ENCODE measurements around the gene KIF18A. TPM values are rescaled to one million over a fixed set of nuclear protein-coding genes. Genes with fewer than 3 reads are reported as not detected.
"Not testable (repeated sequence)": the region's sequence is repeated elsewhere in the genome, so short reads cannot be mapped to it uniquely, and the experiment has no call there.

KIF18A gene
- total RNA-seq, 2 donors from 2014 or later = 5.3 to 8.9 TPM

- no peak overlapping the region for H3K27ac Mint-ChIP-seq
- H3K4me3 Mint-ChIP-seq = no peak overlapping the region
- no peak for ATAC-seq
- H3K9me3 ChIP-seq (ENCODE audit: control insufficient read depth, low read length, poor library complexity, severe bottlenecking) = no peaks in the 10 kb centered on the region
- H3K4me1 Mint-ChIP-seq = peaks cover 12% of the 10 kb centered on the region
- H3K27me3 Mint-ChIP-seq = no peaks in the 10 kb centered on the region
- DNase-seq = no peak
- H3K36me3 Mint-ChIP-seq (ENCODE audit: low read depth) = peaks cover 11% of the 10 kb centered on the region
These were observed 15.2 kb upstream of the KIF18A start for GRCh38 chr11:28123151-28123581.

GRCh38 chr11:28117712-28118111, 9.8 kb upstream of the KIF18A start:
- peaks cover 4% of the 10 kb centered on the region for H3K36me3 Mint-ChIP-seq (ENCODE audit: low read depth)
- ATAC-seq = no peak
- no peaks in the 10 kb centered on the region for H3K27me3 Mint-ChIP-seq
- no peak for DNase-seq
- H3K27ac Mint-ChIP-seq = no peak overlapping the region
- H3K4me3 Mint-ChIP-seq = no peak overlapping the region
- H3K9me3 ChIP-seq (ENCODE audit: control insufficient read depth, low read length, poor library complexity, severe bottlenecking) = no peaks in the 10 kb centered on the region
- peaks cover 13% of the 10 kb centered on the region for H3K4me1 Mint-ChIP-seq

- Mint-ChIP-seq H3K4me1 (peaks cover 22% of the 10 kb centered on the region), H3K36me3 (ENCODE audit: low read depth) (peaks cover 4% of the 10 kb centered on the region), H3K4me3 (no peak overlapping the region), H3K27ac (peak overlapping the region; percentile 14), H3K27me3 (no peaks in the 10 kb centered on the region)
- no peak for DNase-seq
- H3K9me3 ChIP-seq (ENCODE audit: control insufficient read depth, low read length, poor library complexity, severe bottlenecking) = no peaks in the 10 kb centered on the region
- no peak for ATAC-seq
These were observed 6.8 kb upstream of the KIF18A start for GRCh38 chr11:28114731-28115130.

GRCh38 chr11:28114116-28114515, 6.2 kb upstream of the KIF18A start:
- Mint-ChIP-seq H3K4me1 (peaks cover 27% of the 10 kb centered on the region), H3K27me3 (no peaks in the 10 kb centered on the region), H3K27ac (no peak overlapping the region), H3K36me3 (ENCODE audit: low read depth) (peaks cover 4% of the 10 kb centered on the region), H3K4me3 (no peak overlapping the region)
- H3K9me3 ChIP-seq (ENCODE audit: control insufficient read depth, low read length, poor library complexity, severe bottlenecking) = no peaks in the 10 kb centered on the region
- ATAC-seq (no peak), DNase-seq (no peak)

GRCh38 chr11:28110821-28111200, 2.9 kb upstream of the KIF18A start:
- no peaks in the 10 kb centered on the region for H3K9me3 ChIP-seq (ENCODE audit: control insufficient read depth, low read length, poor library complexity, severe bottlenecking)
- DNase-seq = no peak
- Mint-ChIP-seq H3K4me1 (peaks cover 37% of the 10 kb centered on the region), H3K4me3 (peak overlapping the region; percentile 99), H3K27ac (peak overlapping the region; percentile 99), H3K36me3 (ENCODE audit: low read depth) (peaks cover 7% of the 10 kb centered on the region), H3K27me3 (no peaks in the 10 kb centered on the region)
- no peak for ATAC-seq

DNA sequence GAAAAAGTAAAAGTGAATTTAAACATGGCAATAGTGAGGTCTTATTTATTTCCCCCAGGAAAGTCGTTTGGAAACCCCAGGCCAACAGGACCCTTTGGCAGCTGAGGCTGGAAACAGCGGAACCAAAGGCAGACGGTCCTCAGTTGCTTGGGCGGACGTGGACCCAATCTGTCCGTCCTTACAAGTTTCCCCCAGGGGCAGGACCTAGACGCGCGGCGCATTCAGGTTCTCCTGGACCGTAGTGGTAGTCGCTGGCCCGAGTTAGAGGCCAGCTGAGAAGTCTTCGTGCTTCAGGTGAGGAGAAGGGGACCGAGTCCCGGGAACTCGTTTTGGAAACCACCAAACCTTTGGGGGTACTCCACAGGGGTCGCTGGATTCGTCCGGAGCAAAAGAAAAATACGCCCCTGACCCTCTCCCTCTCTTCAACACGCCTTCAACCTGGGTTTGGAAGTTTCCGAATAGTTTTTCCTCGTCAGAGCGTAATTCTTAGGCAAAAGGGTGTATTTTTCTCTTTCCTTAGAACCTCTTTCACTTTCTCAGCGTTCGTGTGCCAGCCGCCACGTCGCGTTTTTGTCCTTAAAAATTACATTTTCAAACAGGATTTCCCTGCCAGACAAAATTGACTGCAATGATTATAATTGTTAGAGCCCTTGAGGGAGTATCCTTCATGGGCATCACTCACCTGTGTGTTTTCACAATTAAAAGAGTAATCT, 2.3 kb upstream of the KIF18A start:
- no peaks in the 10 kb centered on the region for H3K27me3 Mint-ChIP-seq
- peaks cover 7% of the 10 kb centered on the region for H3K36me3 Mint-ChIP-seq (ENCODE audit: low read depth)
- H3K4me1 Mint-ChIP-seq = peaks cover 35% of the 10 kb centered on the region
- peak overlapping the region; percentile 99 for H3K27ac Mint-ChIP-seq
- ATAC-seq (peak; percentile 26), DNase-seq (peak; percentile 17 to 39 (median 29))
- H3K9me3 ChIP-seq (ENCODE audit: control insufficient read depth, low read length, poor library complexity, severe bottlenecking) = no peaks in the 10 kb centered on the region
- peak overlapping the region; percentile 99 for H3K4me3 Mint-ChIP-seq

GRCh38 chr11:28108958-28109357, 1.0 kb upstream of the KIF18A start:
- H3K4me3 Mint-ChIP-seq = peak overlapping the region; percentile 99
- no peaks in the 10 kb centered on the region for H3K27me3 Mint-ChIP-seq
- no peaks in the 10 kb centered on the region for H3K9me3 ChIP-seq (ENCODE audit: control insufficient read depth, low read length, poor library complexity, severe bottlenecking)
- ATAC-seq (no peak), DNase-seq (no peak)
- peaks cover 7% of the 10 kb centered on the region for H3K36me3 Mint-ChIP-seq (ENCODE audit: low read depth)
- peaks cover 38% of the 10 kb centered on the region for H3K4me1 Mint-ChIP-seq
- peak overlapping the region; percentile 99 for H3K27ac Mint-ChIP-seq

DNA sequence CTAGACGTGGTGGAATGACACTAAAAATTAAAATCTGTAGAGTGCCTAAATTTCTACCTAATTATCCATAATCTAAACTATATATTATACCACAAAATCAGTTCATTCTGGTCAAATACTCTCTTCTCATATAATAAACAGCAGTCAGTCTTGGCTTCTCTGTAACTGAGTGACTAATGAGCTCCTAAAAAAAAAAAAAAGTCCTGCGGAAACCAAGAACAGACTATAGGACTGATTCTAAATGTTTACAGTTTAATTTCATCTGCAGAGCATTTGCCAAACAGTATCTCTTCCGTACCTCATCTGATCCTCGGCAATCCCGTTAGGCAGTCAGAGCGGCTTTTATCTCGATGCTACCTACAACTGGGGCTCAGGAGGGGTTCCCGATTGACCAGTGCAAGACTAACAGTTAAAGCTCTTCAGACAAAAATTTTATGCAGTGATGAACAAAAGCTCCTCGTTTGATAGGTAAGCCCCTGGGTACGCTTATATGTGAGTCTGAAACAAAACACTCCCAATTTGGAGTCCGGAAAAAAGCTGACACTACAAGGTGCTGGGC, 686 bp downstream of the KIF18A start:
- Mint-ChIP-seq H3K4me3 (peak overlapping the region; percentile 99), H3K27me3 (no peaks in the 10 kb centered on the region), H3K36me3 (ENCODE audit: low read depth) (peaks cover 7% of the 10 kb centered on the region), H3K4me1 (peaks cover 35% of the 10 kb centered on the region), H3K27ac (peak overlapping the region; percentile 99)
- peak; percentile 5 for ATAC-seq
- DNase-seq = no peak
- no peaks in the 10 kb centered on the region for H3K9me3 ChIP-seq (ENCODE audit: control insufficient read depth, low read length, poor library complexity, severe bottlenecking)

DNA sequence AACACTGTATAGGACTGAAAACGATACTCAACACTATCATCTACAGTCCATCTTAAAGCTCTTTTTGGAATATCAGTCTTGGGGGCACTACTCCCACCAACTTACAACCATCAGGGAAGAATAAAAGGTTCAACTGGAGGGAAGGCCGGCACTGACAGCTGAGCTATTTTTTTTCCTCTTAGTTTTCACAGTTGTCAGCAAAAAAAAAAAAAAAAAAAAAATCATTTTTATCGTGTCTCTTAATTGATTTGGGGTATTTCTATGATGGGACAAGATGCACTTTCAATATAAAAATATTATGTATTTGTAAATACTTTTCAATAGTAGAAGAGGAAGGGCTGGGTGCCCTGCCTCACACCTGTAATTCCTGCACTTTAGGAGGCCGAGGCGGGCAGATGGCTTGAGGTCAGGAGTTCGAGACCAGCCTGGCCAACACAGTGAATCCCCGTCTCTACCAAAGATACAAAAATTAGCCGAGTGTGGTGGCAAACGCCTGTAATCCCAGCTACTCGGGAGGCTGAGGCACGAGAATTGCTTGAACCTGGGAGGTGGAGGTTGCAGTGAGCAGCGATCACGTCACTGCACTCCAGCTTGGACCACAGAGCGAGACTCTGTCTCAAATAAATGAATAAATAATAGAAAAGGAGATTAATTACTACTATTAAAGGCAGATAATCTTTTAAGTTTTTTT, 1.5 kb downstream of the KIF18A start:
- no peaks in the 10 kb centered on the region for H3K9me3 ChIP-seq (ENCODE audit: control insufficient read depth, low read length, poor library complexity, severe bottlenecking)
- Mint-ChIP-seq H3K27ac (peak overlapping the region; percentile 99), H3K4me1 (peaks cover 32% of the 10 kb centered on the region), H3K4me3 (peak overlapping the region; percentile 41), H3K27me3 (no peaks in the 10 kb centered on the region), H3K36me3 (ENCODE audit: low read depth) (peaks cover 7% of the 10 kb centered on the region)
- DNase-seq (no peak), ATAC-seq (no peak)

DNA sequence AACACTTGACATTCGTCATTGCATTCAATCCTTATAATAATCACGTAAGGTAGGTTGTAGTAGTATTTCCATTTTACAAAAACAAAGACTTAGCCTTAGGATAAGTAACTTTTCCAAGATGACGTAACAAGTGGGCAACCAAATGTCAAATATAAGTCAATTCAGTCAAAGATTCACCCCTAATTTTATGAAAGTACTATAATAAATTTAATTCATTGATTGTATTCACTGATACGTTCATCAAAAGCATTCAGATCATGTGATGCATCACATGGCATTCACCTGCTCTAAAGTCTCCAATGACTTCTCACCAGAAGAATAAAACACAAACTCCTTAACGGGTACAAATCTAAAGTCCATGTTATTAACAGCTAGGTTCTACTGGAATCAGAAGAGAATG, 2.1 kb downstream of the KIF18A start:
- Mint-ChIP-seq H3K4me3 (peak overlapping the region; percentile 25), H3K27me3 (no peaks in the 10 kb centered on the region), H3K36me3 (ENCODE audit: low read depth) (peaks cover 7% of the 10 kb centered on the region), H3K4me1 (peaks cover 32% of the 10 kb centered on the region), H3K27ac (peak overlapping the region; percentile 99)
- no peaks in the 10 kb centered on the region for H3K9me3 ChIP-seq (ENCODE audit: control insufficient read depth, low read length, poor library complexity, severe bottlenecking)
- ATAC-seq (no peak), DNase-seq (no peak)

GRCh38 chr11:28104984-28105383, 3.0 kb downstream of the KIF18A start:
- Mint-ChIP-seq H3K4me3 (no peak overlapping the region), H3K4me1 (peaks cover 31% of the 10 kb centered on the region), H3K36me3 (ENCODE audit: low read depth) (peaks cover 4% of the 10 kb centered on the region), H3K27ac (no peak overlapping the region), H3K27me3 (no peaks in the 10 kb centered on the region)
- DNase-seq (no peak), ATAC-seq (no peak)
- H3K9me3 ChIP-seq (ENCODE audit: control insufficient read depth, low read length, poor library complexity, severe bottlenecking) = no peaks in the 10 kb centered on the region

- Mint-ChIP-seq H3K4me3 (no peak overlapping the region), H3K4me1 (peaks cover 30% of the 10 kb centered on the region), H3K27me3 (no peaks in the 10 kb centered on the region), H3K27ac (peak overlapping the region; percentile 79), H3K36me3 (ENCODE audit: low read depth) (peaks cover 4% of the 10 kb centered on the region)
- no peak for ATAC-seq
- H3K9me3 ChIP-seq (ENCODE audit: control insufficient read depth, low read length, poor library complexity, severe bottlenecking) = no peaks in the 10 kb centered on the region
- DNase-seq = no peak
These were observed 3.5 kb downstream of the KIF18A start for GRCh38 chr11:28104425-28104824.

DNA sequence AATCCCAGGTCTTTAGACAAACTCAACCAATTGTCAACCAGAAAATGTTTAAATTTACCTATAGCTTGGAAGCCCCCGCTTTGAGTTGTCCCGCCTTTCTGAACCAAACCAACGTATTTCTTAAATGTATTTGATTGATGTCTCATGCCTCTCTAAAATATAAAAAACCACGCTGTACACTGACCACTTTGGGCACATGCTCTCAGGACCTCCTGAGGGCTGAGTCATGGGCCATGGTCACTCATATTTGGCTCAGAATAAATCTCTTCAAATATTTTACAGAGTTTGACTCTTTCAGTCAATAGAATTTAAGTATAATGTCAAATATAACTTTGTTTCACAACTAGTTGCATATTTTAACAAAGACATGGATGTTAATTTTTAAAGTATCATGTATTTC, 5.7 kb downstream of the KIF18A start:
- not testable (repeated sequence) for ATAC-seq

More for the DNA sequence above, 5.7 kb downstream of the KIF18A start:
- not testable (repeated sequence) for H3K4me3 Mint-ChIP-seq; H3K27me3 Mint-ChIP-seq; H3K27ac Mint-ChIP-seq; H3K9me3 ChIP-seq (ENCODE audit: control insufficient read depth, low read length, poor library complexity, severe bottlenecking); DNase-seq; H3K36me3 Mint-ChIP-seq (ENCODE audit: low read depth)
- peaks cover 19% of the 10 kb centered on the region for H3K4me1 Mint-ChIP-seq

All from T-helper 17 cell (primary cell).